DOHH2 (cell line): ENCODE data around the gene SNAP91.

Experiments
- EZH2phosphoT487 ChIP-seq: fragments of 200-600 bp; sonication (generic); IDR thresholded peaks from 2 replicates; pipeline ENCODE4 v1.6.1; 2017; ENCODE audit warnings: borderline replicate concordance, mild to moderate bottlenecking, antibody characterized with exemption, low read length, moderate library complexity, mixed read lengths
- TF ChIP-seq, protein P1 (sequence below): fragments of 200-600 bp; sonication (generic); IDR thresholded peaks from one replicate; pipeline ENCODE4 v1.5.1; 2014; ENCODE audit warnings: antibody characterized with exemption, mild to moderate bottlenecking, low read depth, low read length; ENCODE audit not compliant: poor library complexity, severe bottlenecking

GRCh38 chr6:83637953-83638352 lies 70.9 kb downstream of the SNAP91 start:
- TF ChIP-seq, protein P1, sequence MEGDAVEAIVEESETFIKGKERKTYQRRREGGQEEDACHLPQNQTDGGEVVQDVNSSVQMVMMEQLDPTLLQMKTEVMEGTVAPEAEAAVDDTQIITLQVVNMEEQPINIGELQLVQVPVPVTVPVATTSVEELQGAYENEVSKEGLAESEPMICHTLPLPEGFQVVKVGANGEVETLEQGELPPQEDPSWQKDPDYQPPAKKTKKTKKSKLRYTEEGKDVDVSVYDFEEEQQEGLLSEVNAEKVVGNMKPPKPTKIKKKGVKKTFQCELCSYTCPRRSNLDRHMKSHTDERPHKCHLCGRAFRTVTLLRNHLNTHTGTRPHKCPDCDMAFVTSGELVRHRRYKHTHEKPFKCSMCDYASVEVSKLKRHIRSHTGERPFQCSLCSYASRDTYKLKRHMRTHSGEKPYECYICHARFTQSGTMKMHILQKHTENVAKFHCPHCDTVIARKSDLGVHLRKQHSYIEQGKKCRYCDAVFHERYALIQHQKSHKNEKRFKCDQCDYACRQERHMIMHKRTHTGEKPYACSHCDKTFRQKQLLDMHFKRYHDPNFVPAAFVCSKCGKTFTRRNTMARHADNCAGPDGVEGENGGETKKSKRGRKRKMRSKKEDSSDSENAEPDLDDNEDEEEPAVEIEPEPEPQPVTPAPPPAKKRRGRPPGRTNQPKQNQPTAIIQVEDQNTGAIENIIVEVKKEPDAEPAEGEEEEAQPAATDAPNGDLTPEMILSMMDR, result no peak
- no peak for TF ChIP-seq EZH2phosphoT487
